Glutamatergic neuron (in vitro differentiated cells): ENCODE data around the gene TMEM236. TPM values are rescaled to one million over a fixed set of nuclear protein-coding genes. Genes with fewer than 3 reads are reported as not detected.

Source experiments
- DNase-seq: peaks from one replicate; pipeline ENCODE4 v3.0.0; 2022
- H3K27ac Mint-ChIP-seq: one replicate; pipeline ENCODE4 v1.8.0; 2020; ENCODE audit warnings: mild to moderate bottlenecking, mixed read lengths, inconsistent platforms; ENCODE audit not compliant: unreplicated experiment
- H3K27me3 Mint-ChIP-seq: one replicate; pipeline ENCODE4 v1.8.0; 2020; ENCODE audit warnings: mild to moderate bottlenecking, moderate library complexity, mixed read lengths, inconsistent platforms; ENCODE audit not compliant: unreplicated experiment
- H3K36me3 Mint-ChIP-seq: one replicate; pipeline ENCODE4 v1.8.0; 2020; ENCODE audit warnings: mild to moderate bottlenecking, mixed read lengths, inconsistent platforms; ENCODE audit not compliant: unreplicated experiment
- H3K4me1 Mint-ChIP-seq: one replicate; pipeline ENCODE4 v1.8.0; 2020; ENCODE audit warnings: mild to moderate bottlenecking, low read depth, mixed read lengths, inconsistent platforms; ENCODE audit not compliant: unreplicated experiment
- H3K4me3 Mint-ChIP-seq: one replicate; pipeline ENCODE4 v1.8.0; 2020; ENCODE audit warnings: mild to moderate bottlenecking, mixed read lengths, inconsistent platforms; ENCODE audit not compliant: unreplicated experiment
- H3K9me3 Mint-ChIP-seq: one replicate; pipeline ENCODE4 v1.8.0; 2020; ENCODE audit warnings: mild to moderate bottlenecking, moderate library complexity, mixed read lengths, inconsistent platforms; ENCODE audit not compliant: unreplicated experiment
- total RNA-seq: library from RNA; stranded (reverse); fragmentation: NEBNext Ultra II Directional; extraction: Animal tissue kit (Norgen Biotek cat#: 25700); gene quantifications from one replicate; pipeline ENCODE4 v1.2.1, GENCODE V29; 2021; ENCODE audit not compliant: unreplicated experiment
- TF ChIP-seq, protein P1 (sequence below): fragments of 200-600 bp; sonication (generic); IDR thresholded peaks from one replicate; pipeline ENCODE4 v1.5.0; 2021; ENCODE audit not compliant: partially characterized antibody, unreplicated experiment

Gene TMEM236
- total RNA-seq, 1 donor from 2014 or later: 0.07 TPM

DNA sequence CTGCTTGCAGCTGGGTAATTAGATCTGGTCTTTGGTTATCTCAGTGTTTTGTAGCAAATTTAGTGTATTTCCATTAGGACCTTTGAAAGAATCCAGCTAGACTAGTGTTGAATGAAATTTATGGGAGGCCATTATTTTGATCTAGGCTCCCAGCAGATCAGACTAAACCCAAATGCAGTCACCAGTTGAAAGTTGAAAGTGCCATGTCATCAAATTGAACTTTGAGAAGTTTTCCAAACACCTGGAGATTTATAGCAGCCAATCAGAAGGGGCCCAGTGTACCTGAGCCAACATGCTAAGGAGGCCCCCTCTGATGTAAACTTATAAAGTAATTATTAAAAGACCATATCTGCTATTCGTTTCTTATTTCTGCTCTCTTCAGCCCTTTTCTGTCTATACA, 11.3 kb upstream of the TMEM236 start:
- TF ChIP-seq, protein P1, sequence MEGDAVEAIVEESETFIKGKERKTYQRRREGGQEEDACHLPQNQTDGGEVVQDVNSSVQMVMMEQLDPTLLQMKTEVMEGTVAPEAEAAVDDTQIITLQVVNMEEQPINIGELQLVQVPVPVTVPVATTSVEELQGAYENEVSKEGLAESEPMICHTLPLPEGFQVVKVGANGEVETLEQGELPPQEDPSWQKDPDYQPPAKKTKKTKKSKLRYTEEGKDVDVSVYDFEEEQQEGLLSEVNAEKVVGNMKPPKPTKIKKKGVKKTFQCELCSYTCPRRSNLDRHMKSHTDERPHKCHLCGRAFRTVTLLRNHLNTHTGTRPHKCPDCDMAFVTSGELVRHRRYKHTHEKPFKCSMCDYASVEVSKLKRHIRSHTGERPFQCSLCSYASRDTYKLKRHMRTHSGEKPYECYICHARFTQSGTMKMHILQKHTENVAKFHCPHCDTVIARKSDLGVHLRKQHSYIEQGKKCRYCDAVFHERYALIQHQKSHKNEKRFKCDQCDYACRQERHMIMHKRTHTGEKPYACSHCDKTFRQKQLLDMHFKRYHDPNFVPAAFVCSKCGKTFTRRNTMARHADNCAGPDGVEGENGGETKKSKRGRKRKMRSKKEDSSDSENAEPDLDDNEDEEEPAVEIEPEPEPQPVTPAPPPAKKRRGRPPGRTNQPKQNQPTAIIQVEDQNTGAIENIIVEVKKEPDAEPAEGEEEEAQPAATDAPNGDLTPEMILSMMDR: no peak
- H3K36me3 Mint-ChIP-seq: no peaks in the 10 kb centered on the region
- no peaks in the 10 kb centered on the region for H3K4me1 Mint-ChIP-seq
- H3K4me3 Mint-ChIP-seq: no peak overlapping the region
- no peak overlapping the region for H3K27ac Mint-ChIP-seq
- peaks cover under 1% of the 10 kb centered on the region for H3K27me3 Mint-ChIP-seq
- H3K9me3 Mint-ChIP-seq: no peaks in the 10 kb centered on the region
- DNase-seq: no peak

DNA sequence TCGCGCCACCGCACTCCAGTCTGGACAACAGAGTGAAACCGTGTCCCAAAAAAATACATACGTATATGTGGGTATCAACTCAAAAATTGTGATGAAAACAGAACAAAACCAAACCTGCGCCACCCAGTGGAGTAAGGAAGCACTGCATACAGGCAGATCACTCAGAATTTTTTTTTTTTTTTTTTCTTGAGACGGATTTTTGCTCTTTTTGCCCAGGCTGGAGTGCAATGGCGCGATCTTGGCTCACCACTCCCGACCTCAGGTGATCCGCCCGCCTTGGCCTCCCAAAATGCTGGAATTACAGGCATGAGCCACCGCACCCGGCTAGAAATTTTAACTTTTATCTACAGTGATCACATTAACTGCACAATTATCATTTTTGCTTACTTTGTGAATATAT, 9.1 kb upstream of the TMEM236 start:
- H3K27ac Mint-ChIP-seq: no peak overlapping the region
- H3K4me3 Mint-ChIP-seq: no peak overlapping the region

DNA sequence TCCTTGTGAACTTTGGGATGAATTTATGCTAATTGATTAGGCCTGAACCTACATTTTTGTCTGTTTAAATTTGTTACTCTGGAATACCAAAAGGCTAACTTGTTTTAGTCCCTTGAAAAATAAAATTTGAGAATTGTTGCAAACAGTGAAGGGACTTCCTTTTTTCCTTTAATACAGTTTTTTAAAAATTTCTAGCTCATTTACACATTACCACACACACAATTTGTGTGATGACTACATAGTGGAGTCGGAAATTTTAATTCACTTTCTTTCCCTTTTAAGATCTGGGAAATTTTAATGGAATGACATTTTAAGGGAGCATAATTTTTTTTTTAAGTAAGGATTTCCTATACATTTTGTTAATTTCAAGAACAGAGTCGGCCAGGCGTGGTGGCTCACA, 8.6 kb upstream of the TMEM236 start:
- Mint-ChIP-seq H3K36me3 (no peaks in the 10 kb centered on the region), H3K9me3 (no peaks in the 10 kb centered on the region), H3K4me1 (no peaks in the 10 kb centered on the region), H3K27me3 (peaks cover 6% of the 10 kb centered on the region), H3K4me3 (no peak overlapping the region), H3K27ac (no peak overlapping the region)
- TF ChIP-seq, protein P1: no peak
- no peak for DNase-seq

More for the DNA sequence above, 9.1 kb upstream of the TMEM236 start:
- H3K36me3 Mint-ChIP-seq: no peaks in the 10 kb centered on the region
- TF ChIP-seq, protein P1: peak; percentile 97
- H3K9me3 Mint-ChIP-seq: no peaks in the 10 kb centered on the region
- peaks cover 2% of the 10 kb centered on the region for H3K27me3 Mint-ChIP-seq
- DNase-seq: peak; percentile 76
- no peaks in the 10 kb centered on the region for H3K4me1 Mint-ChIP-seq

DNA sequence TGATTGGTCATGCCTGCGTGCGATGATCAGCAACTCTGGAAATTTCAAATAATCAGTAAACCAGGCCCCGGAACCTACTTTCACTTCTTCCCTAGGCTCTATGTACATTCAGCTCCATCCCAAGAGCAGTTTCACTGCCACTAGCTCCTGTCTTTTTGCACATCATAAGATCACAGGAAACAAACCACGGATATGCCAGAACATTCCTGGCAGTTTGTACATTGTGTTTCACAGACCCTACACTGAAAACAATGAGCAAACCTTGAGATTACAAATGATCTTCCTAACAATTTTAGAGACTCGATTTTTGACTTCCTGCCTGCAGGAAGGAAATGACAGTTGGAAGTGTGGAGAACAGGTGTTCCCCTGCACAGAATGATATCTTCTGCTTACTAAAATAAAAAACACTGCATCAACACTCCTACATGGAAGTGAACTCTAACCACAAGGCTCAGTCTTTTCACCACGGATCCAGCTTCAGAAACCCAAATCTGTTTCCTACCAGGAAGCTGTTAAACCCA, 7.6 kb upstream of the TMEM236 start:
- H3K27ac Mint-ChIP-seq: no peak overlapping the region
- H3K4me1 Mint-ChIP-seq: no peaks in the 10 kb centered on the region
- H3K36me3 Mint-ChIP-seq: no peaks in the 10 kb centered on the region
- DNase-seq: no peak
- H3K4me3 Mint-ChIP-seq: no peak overlapping the region
- peaks cover 6% of the 10 kb centered on the region for H3K27me3 Mint-ChIP-seq
- H3K9me3 Mint-ChIP-seq: no peaks in the 10 kb centered on the region
- TF ChIP-seq, protein P1: no peak

DNA sequence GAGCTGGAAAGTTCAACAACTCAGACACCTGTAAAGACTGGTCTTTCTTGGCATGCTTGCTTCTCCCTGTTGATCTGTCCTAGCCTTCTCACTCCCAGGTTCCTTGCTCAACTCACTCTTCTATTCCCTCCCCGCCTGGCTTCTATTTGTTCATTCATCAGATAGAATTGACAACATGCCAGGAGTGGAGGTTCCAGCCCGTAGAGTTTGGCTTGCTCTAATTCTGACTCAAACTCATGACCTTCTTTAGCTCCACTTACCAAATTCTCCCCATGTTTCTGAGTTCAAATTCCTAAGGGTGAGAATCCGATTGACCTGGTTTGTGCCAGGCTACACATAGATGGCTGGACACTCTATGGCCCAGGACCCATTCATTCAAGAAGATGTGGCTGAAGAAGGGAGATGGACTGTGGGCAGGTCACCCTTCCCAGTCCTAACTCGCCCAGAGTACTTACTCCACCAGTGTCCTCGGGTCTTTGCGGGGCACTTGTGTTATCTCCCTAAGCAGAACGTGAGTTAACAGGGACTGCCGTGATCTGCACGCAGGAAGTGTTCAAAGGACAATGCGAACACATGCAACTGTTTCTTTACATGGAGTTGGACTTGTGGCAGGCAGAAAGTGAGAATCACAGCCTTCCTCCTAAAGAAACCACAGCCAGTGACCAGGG, 4.0 kb upstream of the TMEM236 start:
- no peak for DNase-seq
- Mint-ChIP-seq H3K36me3 (no peaks in the 10 kb centered on the region), H3K4me1 (no peaks in the 10 kb centered on the region), H3K27ac (no peak overlapping the region), H3K9me3 (no peaks in the 10 kb centered on the region), H3K4me3 (no peak overlapping the region), H3K27me3 (peaks cover 6% of the 10 kb centered on the region)
- TF ChIP-seq, protein P1: no peak
